Glomerular endothelial cell (primary cell): ENCODE data around the gene MACROD2. TPM values are rescaled to one million over a fixed set of nuclear protein-coding genes. Genes with fewer than 3 reads are reported as not detected.

Experiments used
- DNase-seq: peaks from one replicate; pipeline ENCODE4 v3.0.0-alpha.2; 2011; ENCODE audit warnings: low read depth, low spot score; ENCODE audit errors: extremely low read depth
- total RNA-seq: library from RNA; depleted of rRNA; stranded (reverse); fragments of >200 nt; gene quantifications from 2 replicates; pipeline ENCODE4 v1.2.3, GENCODE V29; 2015

Gene MACROD2
- total RNA-seq, 1 donor from 2014 or later: 0.76 TPM

DNA sequence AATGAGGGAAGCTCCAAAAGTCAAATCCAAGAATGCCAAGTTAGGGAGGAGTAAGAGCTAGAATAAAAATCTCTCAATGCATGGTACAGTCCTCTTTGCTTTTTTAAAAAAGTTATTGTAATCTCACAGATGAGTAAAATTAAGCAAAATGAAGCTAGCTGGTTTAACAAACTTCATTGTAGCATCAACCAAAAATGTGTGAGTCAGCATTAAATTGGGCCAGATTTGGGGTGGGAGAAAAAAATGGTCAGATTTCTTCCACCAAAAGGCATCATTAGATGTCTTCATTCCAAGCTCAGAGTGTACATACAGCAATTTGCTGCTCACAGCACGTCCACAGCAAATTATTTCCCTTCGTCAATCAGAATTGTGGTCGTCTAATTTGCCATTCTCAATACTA is 783.6 kb downstream of the MACROD2 start:
- no peak for DNase-seq

DNA sequence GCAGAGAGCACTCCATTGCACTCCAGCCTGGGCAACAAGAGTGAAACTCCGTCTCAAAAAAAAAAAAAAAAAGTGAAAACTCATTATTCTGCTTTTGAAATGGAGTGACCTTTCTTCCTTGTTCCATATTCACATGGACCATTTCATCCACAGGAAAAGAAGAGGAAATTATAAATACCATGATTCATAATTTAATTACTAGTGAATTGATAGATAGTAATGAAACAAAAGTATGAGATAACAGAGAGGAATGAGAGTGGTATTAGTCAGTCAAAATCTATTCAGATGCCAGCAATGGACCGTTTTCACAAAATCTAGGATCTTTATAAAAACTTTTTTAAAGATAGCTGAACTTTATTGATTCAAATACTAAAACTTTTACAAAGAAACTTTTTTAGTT is 785.2 kb downstream of the MACROD2 start:
- no peak for DNase-seq

DNA sequence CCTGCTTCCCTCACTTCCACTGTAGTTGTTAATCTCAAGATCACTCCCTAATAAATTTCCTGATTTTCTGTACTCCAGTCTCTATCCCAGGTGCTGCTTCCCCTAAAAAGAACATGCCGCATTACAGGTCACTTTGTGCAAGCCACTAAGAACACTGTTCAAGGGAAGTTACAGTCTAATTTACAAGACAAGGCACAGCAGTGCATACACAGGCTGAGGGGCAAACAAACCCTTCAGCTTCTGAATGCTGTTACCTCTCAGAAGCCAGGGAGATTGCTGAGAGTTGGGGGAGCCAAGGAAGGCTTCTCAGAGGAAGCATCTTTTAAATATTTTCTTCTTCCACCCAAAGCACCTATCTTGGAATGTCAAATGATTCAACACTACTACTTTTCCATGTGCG is 787.4 kb downstream of the MACROD2 start:
- no peak for DNase-seq

DNA sequence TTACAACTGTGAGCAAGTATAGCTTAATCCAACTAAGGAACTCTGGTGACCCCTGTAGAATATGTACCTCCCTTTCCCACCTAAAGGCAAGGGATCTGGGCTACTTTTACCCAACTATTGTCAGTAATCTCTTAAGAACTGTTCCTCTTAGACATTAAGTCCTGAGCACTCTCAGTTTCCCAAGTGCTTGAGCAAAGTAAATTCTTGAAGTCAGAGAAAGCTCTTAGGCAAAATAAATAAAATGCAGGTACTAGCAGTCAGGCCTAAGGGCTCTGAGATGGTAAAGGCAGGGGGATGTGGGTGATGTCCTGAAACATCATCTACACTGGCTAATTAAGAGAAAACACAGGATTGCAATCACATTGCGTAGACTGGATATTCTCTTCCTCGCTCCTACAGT is 788.5 kb downstream of the MACROD2 start:
- DNase-seq: no peak

DNA sequence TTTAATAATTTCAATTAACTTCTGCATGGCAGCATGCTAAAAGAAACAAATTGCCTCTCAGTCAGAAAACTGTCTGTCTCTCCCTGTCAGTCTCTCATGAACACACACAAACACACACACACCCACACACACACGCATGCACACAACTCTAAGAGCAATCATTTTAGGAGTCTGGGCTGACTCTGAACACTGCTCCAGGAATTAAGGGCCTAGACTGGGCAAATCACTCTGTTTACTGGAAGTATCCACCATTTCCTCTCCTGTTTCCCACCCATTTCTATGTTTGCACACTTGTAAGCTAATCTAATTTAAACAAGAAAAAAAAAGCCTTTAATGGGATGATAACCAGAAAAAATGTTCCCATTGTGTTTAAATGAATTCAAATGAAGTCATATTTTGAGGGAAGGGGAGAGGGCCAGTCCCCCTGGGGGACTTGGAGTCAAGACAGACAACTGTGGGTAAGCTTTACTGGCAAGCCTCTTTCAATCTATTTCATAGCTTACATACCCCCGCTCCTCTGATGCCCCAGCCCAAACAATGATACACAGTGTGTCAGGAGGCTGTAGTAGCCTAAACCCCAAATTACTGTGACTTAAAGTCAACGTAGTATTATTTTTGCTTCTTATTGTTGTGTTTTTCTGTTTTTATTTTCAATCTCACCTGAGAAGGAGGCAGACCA is 789.9 kb downstream of the MACROD2 start:
- DNase-seq: no peak

DNA sequence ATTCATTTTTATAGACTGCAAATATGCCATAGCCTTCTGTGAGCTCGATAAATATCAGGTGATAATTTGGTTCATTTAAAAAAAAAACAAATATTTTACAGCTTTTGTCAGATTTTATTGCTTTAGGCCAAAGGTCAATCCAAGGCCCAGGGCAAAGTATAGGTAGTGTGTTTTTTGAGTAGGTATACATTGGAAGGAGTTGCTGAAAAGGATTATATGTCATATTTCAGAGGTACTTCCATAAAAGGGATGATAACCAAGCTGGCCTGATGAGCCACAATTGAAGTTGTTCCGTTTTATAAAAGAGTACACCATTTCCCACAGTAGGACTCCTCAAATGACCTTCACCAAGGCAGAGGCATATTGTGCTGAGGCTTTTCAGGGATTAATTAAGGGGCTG is 794.9 kb downstream of the MACROD2 start:
- no peak for DNase-seq

DNA sequence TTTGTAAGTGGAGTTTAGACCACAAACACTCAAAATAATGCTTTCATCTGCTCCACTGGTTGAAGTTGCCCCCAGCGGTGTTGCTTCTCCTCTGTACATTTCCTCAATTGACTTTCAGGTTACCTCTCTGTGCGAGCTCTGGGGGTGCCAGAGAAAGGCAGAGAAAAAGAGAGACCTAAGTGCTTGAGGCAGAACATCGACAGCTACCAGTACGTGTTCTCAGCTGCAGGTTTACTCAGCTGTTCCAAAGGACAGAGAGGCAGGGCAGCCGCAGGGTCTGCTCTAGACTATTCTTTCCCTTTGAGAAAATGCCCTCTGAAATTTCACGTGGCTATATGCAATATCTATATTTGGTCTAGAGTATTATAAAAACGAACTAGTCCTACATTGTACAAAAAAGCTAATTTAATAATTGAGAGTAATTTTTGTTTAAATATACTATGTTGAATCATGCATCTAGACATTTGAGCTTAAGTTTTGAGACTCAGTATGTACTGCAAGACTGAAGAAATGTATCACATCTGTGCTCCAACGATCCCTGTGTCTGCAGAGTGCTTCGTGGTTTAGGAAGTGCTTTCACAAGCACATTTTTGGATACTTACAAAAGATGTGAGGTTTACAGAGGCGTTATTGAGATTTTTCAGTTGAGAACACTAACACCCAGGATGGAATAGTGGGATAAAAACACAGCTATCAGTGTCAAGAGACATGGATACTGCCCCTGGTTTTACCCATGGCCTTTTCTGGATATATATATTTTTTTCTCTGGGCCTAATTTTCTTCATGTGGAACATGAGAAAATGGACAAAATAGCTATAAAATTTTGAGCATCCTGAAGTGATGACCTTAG is 795.7 kb downstream of the MACROD2 start:
- no peak for DNase-seq

DNA sequence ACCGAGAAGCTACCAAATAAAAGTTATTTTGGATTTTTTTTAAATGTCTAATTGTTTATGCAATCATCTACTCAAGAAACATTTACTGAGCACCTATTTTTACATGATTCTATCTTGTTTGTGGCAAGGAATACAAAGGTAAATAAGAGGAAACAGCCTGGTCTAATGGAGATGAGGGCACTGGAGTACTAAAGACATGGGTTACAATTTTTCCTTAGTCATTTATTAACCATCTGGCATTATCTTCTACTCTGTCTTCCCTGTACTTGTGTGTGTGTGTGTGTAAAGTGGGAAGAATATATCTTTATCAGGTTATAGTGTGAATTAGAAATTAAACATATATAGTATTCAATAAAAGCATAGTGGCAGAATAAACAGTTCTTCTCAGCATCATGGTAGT is 797.6 kb downstream of the MACROD2 start:
- DNase-seq: no peak

DNA sequence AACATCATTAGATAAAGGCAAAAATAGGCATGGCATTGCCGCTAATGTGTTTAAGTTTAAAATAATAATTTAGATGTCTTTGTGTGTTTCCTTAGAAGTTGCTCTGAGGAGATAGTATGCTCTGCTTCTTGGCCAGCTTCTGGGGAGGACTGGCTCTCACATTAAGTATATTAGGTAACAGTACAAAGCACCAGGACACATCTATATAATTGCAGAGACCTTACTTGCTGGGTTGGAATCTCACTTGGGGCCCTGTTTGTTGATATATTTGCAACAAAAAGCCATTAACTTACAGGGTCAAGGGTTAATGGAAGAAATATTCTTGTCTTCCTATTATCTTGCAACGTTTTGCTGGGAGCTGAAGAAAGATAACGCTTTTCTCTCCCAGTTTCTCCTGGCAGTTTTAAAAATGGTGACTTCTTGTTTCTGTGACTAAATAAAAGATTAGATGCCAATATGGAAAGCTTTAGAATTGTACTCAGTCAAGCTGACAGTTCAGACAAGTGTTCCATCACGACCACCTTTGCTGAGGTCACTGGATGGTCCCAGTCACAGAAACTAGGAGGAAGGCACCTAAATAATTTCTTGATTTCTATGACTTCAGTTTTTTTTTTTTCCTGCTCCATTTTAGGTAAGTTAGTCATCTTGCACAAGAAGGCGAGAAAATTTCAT is 804.4 kb downstream of the MACROD2 start:
- no peak for DNase-seq

DNA sequence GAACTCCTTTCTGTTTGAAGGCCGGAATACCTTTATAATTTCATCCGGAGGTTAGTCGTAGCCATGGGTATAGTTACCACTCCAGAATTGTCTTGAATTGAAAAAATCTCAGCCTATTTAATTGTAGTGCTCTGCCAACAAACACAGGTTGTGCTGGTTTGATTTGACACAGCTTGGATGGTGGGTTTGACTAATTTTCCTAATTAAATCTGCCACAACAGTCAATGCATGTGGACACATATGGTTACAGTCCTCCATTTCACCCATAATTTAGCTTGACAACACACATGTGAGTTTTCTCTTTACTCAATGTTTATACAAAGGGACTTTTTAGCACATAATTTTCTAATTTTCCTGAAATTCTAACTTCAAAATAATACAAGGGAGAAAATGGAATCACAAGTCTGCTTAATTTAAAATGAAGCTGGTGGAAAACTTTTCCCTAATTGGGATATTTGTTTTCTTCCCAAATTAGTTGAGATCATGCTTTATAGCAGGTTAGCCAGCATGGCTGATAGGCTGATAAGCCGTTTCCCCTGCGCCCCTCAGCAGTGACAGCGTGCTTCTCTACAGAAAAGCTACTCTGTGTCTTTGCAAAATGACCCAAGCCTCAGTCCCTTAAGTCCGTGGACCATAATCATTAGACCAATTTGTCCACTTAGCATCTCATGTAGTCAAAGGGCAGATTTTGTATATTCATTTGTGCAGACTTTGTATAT is 805.5 kb downstream of the MACROD2 start:
- DNase-seq: no peak

DNA sequence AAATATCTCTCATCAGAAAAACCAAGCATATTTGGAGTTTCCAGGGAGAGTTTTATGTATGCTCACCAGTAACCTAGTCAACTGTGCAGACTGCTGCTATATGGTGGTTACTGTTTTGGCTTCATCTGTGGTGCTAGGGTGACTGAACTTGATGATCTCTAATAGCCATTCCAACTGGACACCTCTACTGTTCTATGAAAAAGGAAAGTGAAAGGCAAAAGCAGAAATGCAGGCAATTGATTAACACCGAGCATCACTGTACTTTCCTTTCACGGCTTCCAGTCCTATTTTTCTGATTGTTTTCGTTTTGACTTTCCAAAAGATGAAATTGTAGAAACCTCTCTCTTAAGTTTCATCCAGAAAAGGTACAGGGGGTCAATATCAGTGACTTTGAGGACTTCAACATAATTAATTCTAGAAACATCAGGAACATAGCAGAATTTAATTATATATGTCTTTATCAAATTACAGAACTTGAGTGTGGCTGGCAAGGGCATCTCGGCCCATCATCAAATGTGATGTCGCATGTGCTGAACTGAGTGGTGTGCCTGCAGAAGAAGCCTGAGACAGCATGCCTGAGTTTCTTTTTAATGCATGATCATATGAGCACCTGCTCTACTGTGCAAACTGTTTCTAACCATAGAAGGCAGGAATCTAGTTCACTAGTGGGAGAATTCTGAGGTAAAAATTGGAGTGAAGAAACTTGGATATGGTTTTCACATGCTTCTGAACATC is 806.4 kb downstream of the MACROD2 start:
- no peak for DNase-seq

DNA sequence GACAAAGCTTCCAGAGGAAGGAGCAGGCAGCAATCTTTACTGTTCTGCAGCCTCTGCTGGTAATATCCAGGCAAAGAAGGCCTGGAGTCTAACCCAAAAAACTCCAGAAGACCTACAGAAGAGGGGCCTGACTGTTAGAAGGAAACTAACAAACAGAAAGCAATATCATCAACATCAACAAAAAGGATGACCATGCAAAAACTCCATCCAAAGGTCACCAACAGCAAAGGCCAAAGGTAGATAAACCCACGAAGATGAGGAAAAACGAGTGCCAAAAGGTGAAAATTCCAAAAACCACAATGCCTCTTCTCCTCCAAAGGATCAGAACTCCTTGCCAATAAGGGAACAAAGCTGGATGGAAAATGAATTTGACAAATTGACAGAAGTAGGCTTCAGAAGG is 811.9 kb downstream of the MACROD2 start:
- no peak for DNase-seq

DNA sequence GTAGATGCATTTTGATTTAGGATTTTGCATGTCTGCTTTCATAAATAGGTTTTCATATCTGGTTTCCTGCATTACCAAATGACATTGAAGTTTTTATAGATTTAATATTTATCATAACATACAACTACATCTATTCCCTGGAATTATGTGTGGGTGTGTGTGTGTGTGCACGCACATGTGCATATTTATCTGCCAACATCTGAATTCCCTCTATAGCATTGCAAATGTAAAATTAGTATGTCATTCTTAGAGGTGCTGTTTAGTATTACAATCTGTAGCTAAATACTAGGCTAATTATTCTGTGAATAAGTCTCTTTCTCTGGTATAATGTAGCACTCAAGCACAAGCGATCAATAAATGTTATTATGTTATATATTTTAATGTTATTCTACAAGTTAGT is 820.0 kb downstream of the MACROD2 start:
- DNase-seq: no peak

DNA sequence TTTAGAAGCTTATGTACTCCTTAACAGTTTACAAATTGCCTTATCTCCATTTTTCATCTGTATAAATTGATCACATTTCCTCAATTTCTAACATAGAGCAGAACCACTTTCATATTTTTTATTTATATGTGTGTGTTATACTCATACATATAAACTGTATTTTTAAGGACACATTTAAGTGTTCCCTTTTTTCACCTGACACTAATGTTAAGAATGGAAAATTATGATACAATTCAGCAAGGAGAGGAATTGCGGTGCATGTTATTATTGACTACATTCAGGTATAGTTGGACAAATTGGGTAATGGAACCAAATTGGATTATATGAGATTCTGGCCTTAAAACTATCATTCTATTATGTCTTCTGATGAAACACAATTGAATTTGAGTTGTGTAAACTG is 821.2 kb downstream of the MACROD2 start:
- no peak for DNase-seq

DNA sequence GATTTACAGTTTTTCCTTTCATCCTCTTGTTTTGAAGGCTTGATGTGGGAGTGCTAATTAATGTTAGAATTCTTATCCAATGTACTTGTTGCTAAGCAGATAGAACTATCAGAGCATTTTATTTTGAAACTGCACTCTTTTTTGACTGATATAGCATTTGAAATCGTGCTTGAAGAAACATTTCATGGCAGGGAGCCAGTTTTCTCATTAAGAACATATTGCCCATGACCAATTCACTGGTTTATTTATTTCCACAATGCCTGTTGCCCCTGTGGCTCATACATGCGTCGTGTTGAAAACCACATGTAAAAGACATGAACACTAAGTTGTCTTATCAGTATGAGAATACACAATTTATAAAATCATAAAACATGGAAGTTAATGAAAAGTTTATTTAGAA is 821.8 kb downstream of the MACROD2 start:
- no peak for DNase-seq

DNA sequence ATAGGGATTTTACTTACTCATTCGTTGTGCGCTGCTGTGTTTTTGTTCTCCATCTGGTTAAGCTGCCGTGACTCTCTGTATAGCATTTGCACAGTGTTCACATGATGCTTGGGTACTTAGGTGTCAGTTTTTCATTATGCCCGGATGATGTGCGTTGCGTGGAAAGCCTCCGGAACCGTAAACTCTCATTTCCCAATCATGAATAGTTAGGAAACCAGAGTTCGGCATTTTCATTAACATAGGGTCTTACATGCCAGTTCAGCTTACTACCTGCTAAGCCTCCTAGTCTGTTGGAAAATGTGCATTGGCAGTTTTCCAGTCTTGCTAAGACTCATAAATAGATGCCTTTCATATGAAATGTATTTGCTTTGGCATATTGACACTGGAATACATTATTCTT is 825.5 kb downstream of the MACROD2 start:
- no peak for DNase-seq

DNA sequence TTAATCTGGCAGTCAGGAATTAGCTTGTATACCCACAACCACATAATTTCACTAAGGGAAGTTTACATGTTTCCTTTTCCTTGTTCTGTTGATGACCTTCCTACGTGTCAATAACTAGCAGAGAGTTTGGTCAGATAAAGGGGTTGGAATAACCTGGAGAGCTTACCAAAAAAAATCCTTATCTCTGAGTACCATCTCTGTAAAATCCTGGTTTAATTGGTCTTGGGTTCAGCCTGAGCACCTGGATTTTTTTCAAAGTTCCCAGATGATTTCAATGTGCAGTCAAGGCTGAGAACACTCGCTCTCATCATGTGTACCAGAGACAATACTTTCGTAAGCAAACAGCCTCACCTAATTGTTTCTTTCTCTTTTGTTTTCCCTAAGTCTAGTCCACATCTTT is 825.9 kb downstream of the MACROD2 start:
- DNase-seq: no peak

DNA sequence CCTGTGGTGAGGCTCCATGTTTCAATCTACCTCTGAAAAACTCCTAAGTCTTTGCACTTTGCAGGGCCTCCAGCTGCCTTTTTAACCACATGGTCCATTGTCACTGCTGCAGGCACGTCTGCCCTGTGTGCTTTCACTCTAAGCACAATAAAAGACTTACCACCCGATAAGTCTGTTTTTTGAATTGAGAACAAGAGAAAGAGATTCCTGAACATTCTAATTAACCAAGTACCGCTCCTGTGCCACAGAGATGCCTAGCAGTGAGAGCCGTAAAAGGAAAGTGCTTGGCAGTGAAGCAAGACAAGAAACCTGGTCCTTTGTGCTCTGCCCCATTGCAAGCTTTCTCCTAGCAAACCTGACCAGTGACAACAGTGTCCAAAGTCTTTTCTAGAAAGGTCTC is 829.7 kb downstream of the MACROD2 start:
- no peak for DNase-seq

DNA sequence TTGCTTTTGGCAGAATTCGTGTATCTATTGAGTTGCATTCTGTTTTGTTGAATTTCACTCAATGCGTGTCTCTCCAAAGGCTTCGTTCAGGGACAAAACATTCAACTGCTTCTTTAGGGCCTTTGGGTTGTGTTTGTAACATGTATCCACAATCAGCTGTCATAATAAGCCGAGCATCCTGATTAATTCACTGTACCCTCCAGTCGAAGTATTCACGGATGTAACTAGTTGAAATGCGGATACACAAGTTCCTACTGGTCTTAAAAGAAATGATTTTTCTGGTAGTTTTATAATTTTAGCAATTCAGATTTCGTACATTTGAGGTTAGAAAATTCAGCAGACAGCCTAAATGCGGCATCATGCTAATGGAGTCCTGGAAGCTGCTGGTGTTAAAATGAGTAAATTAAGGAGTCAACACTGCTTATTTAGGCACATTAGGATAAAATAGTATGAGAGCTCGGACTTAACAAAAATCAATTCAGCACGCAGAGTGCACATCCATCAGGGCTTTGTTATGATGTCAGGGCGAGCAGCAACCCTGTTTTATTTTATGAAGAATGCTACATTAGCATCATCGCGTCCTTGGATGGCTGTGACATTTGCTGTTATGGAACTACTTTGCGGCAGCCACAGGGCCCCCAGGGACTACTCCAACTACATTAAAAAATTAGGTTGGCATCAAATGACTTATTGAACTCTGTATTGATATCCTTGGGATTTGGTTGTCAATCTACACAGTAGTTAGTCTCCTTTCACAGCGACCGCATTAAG is 831.4 kb downstream of the MACROD2 start:
- DNase-seq: no peak

DNA sequence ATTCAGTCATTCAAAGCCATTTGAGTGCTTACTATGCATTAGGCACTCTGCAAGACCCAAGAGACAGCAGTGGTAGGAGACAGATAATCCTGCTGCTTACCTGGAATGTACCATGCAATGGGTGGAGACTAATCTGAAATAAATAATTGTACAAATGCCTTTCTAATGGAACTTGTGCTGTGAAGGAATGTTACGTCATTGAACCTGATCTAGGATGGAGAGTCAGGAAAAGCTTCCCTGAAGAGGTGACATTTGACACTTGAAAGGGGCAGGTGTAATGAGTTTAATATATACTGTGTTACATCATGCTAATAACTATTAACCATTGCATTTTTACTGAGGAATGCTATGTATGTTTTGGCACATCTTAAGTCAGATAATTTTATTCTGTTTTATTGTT is 833.1 kb downstream of the MACROD2 start:
- DNase-seq: no peak
